ENCODE data around the gene PNLIPRP3. TPM values are rescaled to one million over a fixed set of nuclear protein-coding genes. Genes with fewer than 3 reads are reported as not detected.
"Not testable (repeated sequence)": the region's sequence is repeated elsewhere in the genome, so short reads cannot be mapped to it uniquely, and the experiment has no call there.

PNLIPRP3 gene
- total and polyA plus RNA-seq, 2 donors (not counting 1 experiment from before 2014, with no cell fraction given): not detected

GRCh38 chr10:116385994-116386809 is 41.4 kb upstream of the PNLIPRP3 start:
- H3K9ac ChIP-seq (ENCODE audit: insufficient read depth, low read length): no peak overlapping the region
- H3K4me3 ChIP-seq (replicated peaks in 1 of 4; ENCODE audit: control extremely low read depth in 1 of 4, insufficient read depth in 1 of 4, low read depth in 3 of 4, low read length in 4 of 4): no peak overlapping the region
- H3K36me3 ChIP-seq (ENCODE audit: control insufficient read depth, insufficient read depth, low read length): no peaks in the 10 kb centered on the region
- no peak overlapping the region for H2AFZ ChIP-seq (ENCODE audit: low read length)
- no peaks in the 10 kb centered on the region for H3K27me3 ChIP-seq (ENCODE audit: control insufficient read depth, insufficient read depth, low read length)
- no peak overlapping the region for H3K27ac ChIP-seq (ENCODE audit: insufficient read depth, low read length)
- H3K9me3 ChIP-seq (ENCODE audit: control insufficient read depth, insufficient read depth, low read depth, low read length): no peaks in the 10 kb centered on the region
- peak; percentile 34 to 51 for TF ChIP-seq CTCF (conservative IDR thresholded peaks at IDR 0.05 in 1 of 2, IDR thresholded peaks at IDR 0.05 in 1 of 2; ENCODE audit: low read depth in 1 of 2, low read length in 2 of 2)
- no peak for TF ChIP-seq EZH2 (IDR thresholded peaks at IDR 0.05; ENCODE audit: low read length, missing control alignments)
- no peaks in the 10 kb centered on the region for H4K20me1 ChIP-seq (ENCODE audit: control insufficient read depth, extremely low read depth, insufficient read depth, low read length)
- no peaks in the 10 kb centered on the region for H3K4me1 ChIP-seq (ENCODE audit: control insufficient read depth, extremely low read depth, insufficient read depth, low read length)
- DNase-seq (ENCODE audit: low read depth in 2 of 2): peak; percentile 23 to 51
- no peaks in the 10 kb centered on the region for H3K79me2 ChIP-seq (ENCODE audit: control insufficient read depth, insufficient read depth, low read length)
- no peak overlapping the region for H3K4me2 ChIP-seq (ENCODE audit: extremely low read depth, insufficient read depth, low read length)

GRCh38 chr10:116393246-116393831 is 34.3 kb upstream of the PNLIPRP3 start:
- H3K27me3 ChIP-seq (ENCODE audit: control insufficient read depth, insufficient read depth, low read length); H3K4me2 ChIP-seq (ENCODE audit: extremely low read depth, insufficient read depth, low read length); H3K4me1 ChIP-seq (ENCODE audit: control insufficient read depth, extremely low read depth, insufficient read depth, low read length); H3K4me3 ChIP-seq (replicated peaks in 1 of 4; ENCODE audit: control extremely low read depth in 1 of 4, insufficient read depth in 1 of 4, low read depth in 3 of 4, low read length in 4 of 4); DNase-seq (ENCODE audit: low read depth in 2 of 2); H3K36me3 ChIP-seq (ENCODE audit: control insufficient read depth, insufficient read depth, low read length); H3K79me2 ChIP-seq (ENCODE audit: control insufficient read depth, insufficient read depth, low read length); H2AFZ ChIP-seq (ENCODE audit: low read length); H3K9ac ChIP-seq (ENCODE audit: insufficient read depth, low read length); H3K9me3 ChIP-seq (ENCODE audit: control insufficient read depth, insufficient read depth, low read depth, low read length); H4K20me1 ChIP-seq (ENCODE audit: control insufficient read depth, extremely low read depth, insufficient read depth, low read length); H3K27ac ChIP-seq (ENCODE audit: insufficient read depth, low read length): not testable (repeated sequence)

GRCh38 chr10:116395223-116395985 is 32.2 kb upstream of the PNLIPRP3 start:
- no peaks in the 10 kb centered on the region for H4K20me1 ChIP-seq (ENCODE audit: control insufficient read depth, extremely low read depth, insufficient read depth, low read length)
- no peak for TF ChIP-seq EZH2 (IDR thresholded peaks at IDR 0.05; ENCODE audit: low read length, missing control alignments)
- TF ChIP-seq CTCF (conservative IDR thresholded peaks at IDR 0.05 in 1 of 2, IDR thresholded peaks at IDR 0.05 in 1 of 2; ENCODE audit: low read depth in 1 of 2, low read length in 2 of 2): no peak
- no peaks in the 10 kb centered on the region for H3K36me3 ChIP-seq (ENCODE audit: control insufficient read depth, insufficient read depth, low read length)
- H3K9me3 ChIP-seq (ENCODE audit: control insufficient read depth, insufficient read depth, low read depth, low read length): no peaks in the 10 kb centered on the region
- H3K9ac ChIP-seq (ENCODE audit: insufficient read depth, low read length): no peak overlapping the region
- no peaks in the 10 kb centered on the region for H3K27me3 ChIP-seq (ENCODE audit: control insufficient read depth, insufficient read depth, low read length)
- H3K4me3 ChIP-seq (replicated peaks in 1 of 4; ENCODE audit: control extremely low read depth in 1 of 4, insufficient read depth in 1 of 4, low read depth in 3 of 4, low read length in 4 of 4): no peak overlapping the region
- H2AFZ ChIP-seq (ENCODE audit: low read length): no peak overlapping the region
- DNase-seq (ENCODE audit: low read depth in 2 of 2): no peak
- H3K4me2 ChIP-seq (ENCODE audit: extremely low read depth, insufficient read depth, low read length): no peak overlapping the region
- no peaks in the 10 kb centered on the region for H3K79me2 ChIP-seq (ENCODE audit: control insufficient read depth, insufficient read depth, low read length)
- H3K27ac ChIP-seq (ENCODE audit: insufficient read depth, low read length): no peak overlapping the region
- H3K4me1 ChIP-seq (ENCODE audit: control insufficient read depth, extremely low read depth, insufficient read depth, low read length): no peaks in the 10 kb centered on the region

Measured in fibroblast of lung (primary cell).